Measurements from ENCODE around the gene GABRQ.
"Not testable (repeated sequence)": the region's sequence is repeated elsewhere in the genome, so short reads cannot be mapped to it uniquely, and the experiment has no call there.

GRCh38 chrX:152674652-152675051, 37.0 kb downstream of the GABRQ start:
- not testable (repeated sequence) for TF ChIP-seq POLR2A (IDR thresholded peaks at IDR 0.05)
- TF ChIP-seq, protein P1, sequence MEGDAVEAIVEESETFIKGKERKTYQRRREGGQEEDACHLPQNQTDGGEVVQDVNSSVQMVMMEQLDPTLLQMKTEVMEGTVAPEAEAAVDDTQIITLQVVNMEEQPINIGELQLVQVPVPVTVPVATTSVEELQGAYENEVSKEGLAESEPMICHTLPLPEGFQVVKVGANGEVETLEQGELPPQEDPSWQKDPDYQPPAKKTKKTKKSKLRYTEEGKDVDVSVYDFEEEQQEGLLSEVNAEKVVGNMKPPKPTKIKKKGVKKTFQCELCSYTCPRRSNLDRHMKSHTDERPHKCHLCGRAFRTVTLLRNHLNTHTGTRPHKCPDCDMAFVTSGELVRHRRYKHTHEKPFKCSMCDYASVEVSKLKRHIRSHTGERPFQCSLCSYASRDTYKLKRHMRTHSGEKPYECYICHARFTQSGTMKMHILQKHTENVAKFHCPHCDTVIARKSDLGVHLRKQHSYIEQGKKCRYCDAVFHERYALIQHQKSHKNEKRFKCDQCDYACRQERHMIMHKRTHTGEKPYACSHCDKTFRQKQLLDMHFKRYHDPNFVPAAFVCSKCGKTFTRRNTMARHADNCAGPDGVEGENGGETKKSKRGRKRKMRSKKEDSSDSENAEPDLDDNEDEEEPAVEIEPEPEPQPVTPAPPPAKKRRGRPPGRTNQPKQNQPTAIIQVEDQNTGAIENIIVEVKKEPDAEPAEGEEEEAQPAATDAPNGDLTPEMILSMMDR (IDR thresholded peaks at IDR 0.05) = not testable (repeated sequence)
